Lower lobe of right lung (tissue), 2 donors: ENCODE measurements around the gene SLC9B1. TPM values are rescaled to one million over a fixed set of nuclear protein-coding genes. Genes with fewer than 3 reads are reported as not detected.

Experiments used
- ATAC-seq, 2 donors: fragments of 200-7000 bp; cut with Tn5 transposase; one replicate each; pipeline ENCODE4 v1.9.1; 2020 to 2022; ENCODE audit warnings: mild to moderate bottlenecking in 2 of 2, moderate library complexity in 2 of 2
- DNase-seq: peaks from one replicate; pipeline ENCODE4 v3.0.0-alpha.2; 2020
- H3K27ac ChIP-seq: fragments of 200-600 bp; one replicate; pipeline ENCODE4 v1.8.0; 2022
- H3K27me3 ChIP-seq: fragments of 200-600 bp; one replicate; pipeline ENCODE4 v1.8.0; 2022; ENCODE audit warnings: low read depth
- H3K36me3 ChIP-seq: fragments of 200-600 bp; one replicate; pipeline ENCODE4 v1.8.0; 2022; ENCODE audit warnings: mild to moderate bottlenecking
- H3K4me1 ChIP-seq: fragments of 200-600 bp; one replicate; pipeline ENCODE4 v1.8.0; 2022
- H3K4me3 ChIP-seq: fragments of 200-600 bp; one replicate; pipeline ENCODE4 v1.8.0; 2022; ENCODE audit warnings: mild to moderate bottlenecking
- H3K9me3 ChIP-seq: fragments of 200-600 bp; one replicate; pipeline ENCODE4 v1.8.0; 2022
- intact Hi-C: fragments of 100-400 bp; cut with DNase I; formaldehyde crosslinking; loops from one replicate; pipeline ENCODE4 v1.11.0; 2022
- total RNA-seq: library from RNA; stranded (reverse); fragmentation: NEBNext Ultra II Directional; extraction: Animal tissue kit (Norgen Biotek cat#: 25700); gene quantifications from one replicate; pipeline ENCODE4 v1.2.1, GENCODE V29; 2021
- TF ChIP-seq, protein P1 (sequence below): fragments of 200-600 bp; IDR thresholded peaks from one replicate; pipeline ENCODE4 v1.8.0; 2022; ENCODE audit warnings: antibody characterized with exemption, mild to moderate bottlenecking
- donor health status: DM: no; HTN: yes; CAD: no; lungs with severe emphysema.

SLC9B1 gene
- total RNA-seq, 1 donor from 2014 or later: 0.74 TPM

DNA sequence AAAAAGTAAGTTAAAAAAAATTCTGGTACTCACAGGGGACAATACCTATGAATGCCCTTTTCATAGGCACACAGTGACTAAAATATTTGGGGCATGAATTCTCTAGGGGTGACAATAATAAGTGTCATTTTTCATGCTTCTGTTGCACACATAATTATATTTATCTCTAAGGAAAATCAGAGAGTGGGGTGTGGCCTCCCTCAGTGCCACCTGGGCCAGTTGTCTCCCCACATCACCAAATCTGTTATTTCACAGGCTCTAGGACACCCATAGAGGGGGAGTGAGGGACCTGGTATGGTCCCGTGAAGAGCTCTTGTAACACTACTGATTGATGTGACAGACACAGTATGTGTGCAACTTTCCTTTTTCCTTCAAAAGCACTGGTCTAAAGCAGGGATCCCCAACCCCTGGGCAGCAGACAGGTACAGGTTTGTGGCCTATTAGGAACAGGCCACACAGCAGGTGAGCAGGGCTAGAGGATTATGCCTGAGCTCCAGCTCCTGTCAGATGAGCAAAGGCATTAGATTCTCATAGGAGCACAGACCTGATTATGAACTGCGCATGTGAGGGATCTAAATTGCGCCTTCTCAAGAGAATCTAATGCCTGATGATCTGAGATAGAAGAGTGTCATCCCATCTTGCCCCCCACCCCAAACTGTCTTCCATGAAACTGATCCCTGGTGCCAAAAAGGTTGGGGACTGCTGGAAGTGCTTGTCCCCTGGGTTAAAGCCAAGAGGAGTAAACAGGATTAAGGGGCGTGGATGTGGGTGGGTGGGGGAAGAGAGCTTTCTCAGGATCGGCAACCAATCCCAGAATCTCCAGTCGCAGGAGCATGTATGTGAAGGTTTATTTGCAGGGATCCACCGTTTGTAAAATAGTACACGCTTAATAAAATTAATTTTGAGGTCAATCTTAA, 856 bp downstream of the SLC9B1 start:
- Histone ChIP-seq H3K36me3 (no peaks in the 10 kb centered on the region), H3K27ac (peak overlapping the region; percentile 87), H3K27me3 (no peaks in the 10 kb centered on the region), H3K4me1 (no peaks in the 10 kb centered on the region), H3K9me3 (no peaks in the 10 kb centered on the region), H3K4me3 (peak overlapping the region; percentile 53)
- ATAC-seq: peak; percentile 37 to 56
- DNase-seq: no peak
- TF ChIP-seq, protein P1, sequence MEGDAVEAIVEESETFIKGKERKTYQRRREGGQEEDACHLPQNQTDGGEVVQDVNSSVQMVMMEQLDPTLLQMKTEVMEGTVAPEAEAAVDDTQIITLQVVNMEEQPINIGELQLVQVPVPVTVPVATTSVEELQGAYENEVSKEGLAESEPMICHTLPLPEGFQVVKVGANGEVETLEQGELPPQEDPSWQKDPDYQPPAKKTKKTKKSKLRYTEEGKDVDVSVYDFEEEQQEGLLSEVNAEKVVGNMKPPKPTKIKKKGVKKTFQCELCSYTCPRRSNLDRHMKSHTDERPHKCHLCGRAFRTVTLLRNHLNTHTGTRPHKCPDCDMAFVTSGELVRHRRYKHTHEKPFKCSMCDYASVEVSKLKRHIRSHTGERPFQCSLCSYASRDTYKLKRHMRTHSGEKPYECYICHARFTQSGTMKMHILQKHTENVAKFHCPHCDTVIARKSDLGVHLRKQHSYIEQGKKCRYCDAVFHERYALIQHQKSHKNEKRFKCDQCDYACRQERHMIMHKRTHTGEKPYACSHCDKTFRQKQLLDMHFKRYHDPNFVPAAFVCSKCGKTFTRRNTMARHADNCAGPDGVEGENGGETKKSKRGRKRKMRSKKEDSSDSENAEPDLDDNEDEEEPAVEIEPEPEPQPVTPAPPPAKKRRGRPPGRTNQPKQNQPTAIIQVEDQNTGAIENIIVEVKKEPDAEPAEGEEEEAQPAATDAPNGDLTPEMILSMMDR: no peak
- intact Hi-C loops: no loop called here

DNA sequence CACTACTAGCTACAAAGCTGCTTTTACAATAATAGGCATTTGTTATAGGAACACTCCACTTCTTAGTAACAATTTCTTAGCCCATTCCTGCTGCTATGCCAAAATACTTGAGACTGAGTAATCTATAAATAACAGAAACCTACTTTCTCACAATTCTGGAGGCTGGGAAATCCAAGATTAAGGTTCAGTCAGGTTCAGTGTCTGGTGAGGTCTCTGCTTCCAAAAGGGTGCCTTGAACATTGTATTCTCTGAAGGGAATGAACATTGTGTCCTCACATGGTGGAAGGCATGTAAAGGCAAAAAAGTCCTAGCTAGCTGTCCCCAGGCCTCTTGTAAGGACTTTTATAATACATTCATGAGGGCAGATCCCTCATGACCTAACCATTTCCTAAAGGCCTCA, 7.0 kb downstream of the SLC9B1 start:
- Histone ChIP-seq H3K27ac (peak overlapping the region; percentile 57), H3K36me3 (no peaks in the 10 kb centered on the region), H3K4me3 (no peak overlapping the region), H3K9me3 (no peaks in the 10 kb centered on the region), H3K27me3 (no peaks in the 10 kb centered on the region), H3K4me1 (peaks cover 13% of the 10 kb centered on the region)
- TF ChIP-seq, protein P1: no peak
- no peak for DNase-seq
- ATAC-seq: no peak
- intact Hi-C loops: no loop called here

DNA sequence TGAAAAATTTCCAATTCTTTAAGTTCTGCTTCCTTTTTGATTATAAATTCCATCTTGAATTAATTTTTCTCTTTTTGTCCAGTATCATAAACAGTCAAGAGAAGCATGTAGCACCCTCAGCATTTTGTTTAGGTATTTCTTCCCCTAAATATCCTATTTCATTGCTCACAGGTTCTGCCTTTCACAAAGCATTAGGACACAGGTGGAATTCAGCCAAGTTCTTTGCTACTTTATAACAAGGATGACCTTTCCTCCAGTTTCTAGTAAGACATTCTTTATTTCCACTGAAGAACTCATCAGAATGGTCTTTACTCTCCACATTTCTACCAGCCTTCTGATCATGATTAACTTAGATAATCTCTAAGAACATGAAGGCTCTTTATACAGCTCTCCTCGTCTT, 7.4 kb downstream of the SLC9B1 start:
- Histone ChIP-seq H3K36me3 (no peaks in the 10 kb centered on the region), H3K27me3 (no peaks in the 10 kb centered on the region), H3K4me3 (no peak overlapping the region), H3K4me1 (peaks cover 13% of the 10 kb centered on the region), H3K9me3 (no peaks in the 10 kb centered on the region), H3K27ac (peak overlapping the region; percentile 57)
- peak; percentile 2 to 6 for ATAC-seq
- TF ChIP-seq, protein P1: no peak
- no peak for DNase-seq
- intact Hi-C loops: no loop called here

DNA sequence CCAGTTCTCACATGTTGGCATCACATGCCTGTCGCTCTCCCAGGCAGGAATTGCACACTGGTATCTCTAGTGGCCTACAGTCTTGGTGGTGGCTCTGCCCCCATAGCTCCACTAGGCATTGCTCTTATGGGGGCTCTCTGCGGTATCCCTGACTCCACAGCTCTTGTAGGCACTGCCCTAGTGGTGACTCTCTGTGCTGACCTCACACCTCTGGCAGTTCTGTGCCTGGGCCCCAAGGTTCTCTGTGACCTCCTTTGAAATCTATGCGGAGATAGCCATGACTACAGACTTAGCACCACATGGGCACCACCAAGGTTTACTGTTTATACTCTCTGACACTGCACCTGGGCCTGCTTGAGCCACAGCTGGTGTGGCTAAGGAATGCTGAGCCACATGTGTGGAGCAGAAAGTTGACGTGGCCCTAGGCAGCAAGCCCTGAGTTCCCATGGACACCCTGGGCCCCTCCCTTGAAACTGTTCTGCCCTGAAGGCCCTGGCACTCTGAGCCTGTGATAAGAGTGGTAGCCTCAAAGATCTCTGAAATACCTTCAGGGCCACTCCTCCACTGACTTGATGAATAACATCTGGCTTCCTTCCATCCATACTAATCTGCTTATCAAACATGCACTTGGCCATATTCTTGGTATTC, 8.0 kb downstream of the SLC9B1 start:
- peak; percentile 55 for DNase-seq
- Histone ChIP-seq H3K36me3 (no peaks in the 10 kb centered on the region), H3K4me1 (peaks cover 13% of the 10 kb centered on the region), H3K27me3 (no peaks in the 10 kb centered on the region), H3K27ac (peak overlapping the region; percentile 57), H3K4me3 (no peak overlapping the region), H3K9me3 (no peaks in the 10 kb centered on the region)
- intact Hi-C loops: no loop called here
- TF ChIP-seq, protein P1: no peak
- ATAC-seq: peak; percentile 85 to 87

DNA sequence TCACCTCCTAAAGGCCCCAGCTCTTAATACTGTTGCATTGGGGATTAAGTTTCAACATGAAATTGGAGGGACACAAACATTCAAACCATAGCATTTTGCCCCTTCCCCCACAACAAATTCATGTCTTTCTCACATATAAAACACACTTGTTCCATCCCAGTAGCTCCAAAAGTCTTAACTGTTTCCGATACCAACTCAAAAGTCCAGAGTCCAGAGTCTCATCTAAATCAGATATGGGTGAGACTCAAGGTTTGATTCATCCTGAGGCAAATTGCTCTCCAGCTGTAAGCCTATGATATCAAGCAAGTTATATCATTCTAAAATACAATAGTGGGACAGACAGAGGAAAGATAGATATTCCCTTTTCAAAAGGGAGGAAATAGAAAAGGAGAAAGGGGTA, 8.7 kb downstream of the SLC9B1 start:
- H3K4me1 ChIP-seq: peaks cover 13% of the 10 kb centered on the region
- no peak overlapping the region for H3K4me3 ChIP-seq
- DNase-seq: no peak
- H3K36me3 ChIP-seq: no peaks in the 10 kb centered on the region
- TF ChIP-seq, protein P1: no peak
- intact Hi-C loops: no loop called here
- no peak overlapping the region for H3K27ac ChIP-seq
- no peaks in the 10 kb centered on the region for H3K9me3 ChIP-seq
- no peak for ATAC-seq
- no peaks in the 10 kb centered on the region for H3K27me3 ChIP-seq
